ENCODE data around the gene STING1. TPM values are rescaled to one million over a fixed set of nuclear protein-coding genes. Genes with fewer than 3 reads are reported as not detected.
"Not testable (repeated sequence)": the region's sequence is repeated elsewhere in the genome, so short reads cannot be mapped to it uniquely, and the experiment has no call there.

STING1 gene
- 100 to 1,000 TPM in 1 of 2 donors, 10 to 100 TPM in 1; 91.5 to 101 TPM for total RNA-seq
- long read RNA-seq, donor 1, transcript TMEM173-201 (8 exons, 1,771 nt) = major isoform, 25 of 43 reads
- long read RNA-seq, donor 1, partial matches to known transcripts = 5 of 43 reads
- long read RNA-seq, donor 1, other reads (novel, unspliced or antisense) = 13 of 43 reads
- long read RNA-seq, donor 2, transcript TMEM173-207 (4 exons, 987 nt) = minor isoform, 8 of 526 reads
- long read RNA-seq, donor 2, transcript TMEM173-201 (8 exons, 1,771 nt) = major isoform, 307 of 526 reads
- long read RNA-seq, donor 2, partial matches to known transcripts = 87 of 526 reads
- long read RNA-seq, donor 2, other reads (novel, unspliced or antisense) = 118 of 526 reads

DNA sequence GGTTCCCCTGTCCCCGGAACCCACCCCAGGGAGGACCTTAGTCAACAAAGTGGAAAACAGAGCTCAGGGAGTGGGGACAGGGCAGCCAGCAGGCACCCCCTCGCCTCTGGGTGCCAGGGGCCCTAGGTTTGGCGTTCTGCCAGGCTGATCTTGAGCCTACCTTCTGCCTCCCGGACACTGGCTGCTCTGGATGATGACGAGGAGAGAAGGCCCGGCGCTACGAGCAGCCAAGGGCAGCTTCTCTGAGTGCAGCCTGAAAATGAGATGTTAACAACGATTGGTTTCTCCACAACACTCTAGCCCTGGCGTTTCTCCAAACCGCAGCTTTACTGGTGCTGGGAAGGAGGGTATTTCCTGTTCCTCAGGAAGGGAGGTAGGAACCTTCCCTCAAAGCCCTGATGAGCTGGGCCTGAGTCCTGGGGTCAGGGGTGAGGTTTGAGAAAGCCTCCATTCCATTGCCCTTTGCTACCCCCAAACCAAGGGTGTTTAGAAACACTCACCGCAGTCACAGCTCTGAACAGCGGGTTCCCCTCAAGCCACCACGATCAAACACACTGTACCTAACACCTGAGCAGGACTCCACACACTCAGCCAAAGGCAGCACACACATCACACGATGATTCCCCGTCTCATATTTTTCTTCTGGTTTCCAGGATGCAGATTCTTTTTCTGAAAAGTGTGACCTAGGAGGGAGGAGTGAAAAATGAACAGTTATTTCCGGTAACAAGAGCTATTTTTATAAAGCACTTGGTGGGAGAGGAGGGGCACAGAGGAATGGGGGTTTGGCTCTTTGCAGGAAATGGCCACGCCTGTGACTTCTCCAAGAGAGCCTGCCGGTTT lies at the start of gene STING1:
TSS of gene STING1 (minus strand) at position 709 of the 840 bp plus-strand sequence. CDS start 1,054 bp downstream, outside the sequence.
- DNase-seq (ENCODE audit: low spot score) = peak; percentile 95
- intact Hi-C loops (cut with DNase I) = no loop called here

DNA sequence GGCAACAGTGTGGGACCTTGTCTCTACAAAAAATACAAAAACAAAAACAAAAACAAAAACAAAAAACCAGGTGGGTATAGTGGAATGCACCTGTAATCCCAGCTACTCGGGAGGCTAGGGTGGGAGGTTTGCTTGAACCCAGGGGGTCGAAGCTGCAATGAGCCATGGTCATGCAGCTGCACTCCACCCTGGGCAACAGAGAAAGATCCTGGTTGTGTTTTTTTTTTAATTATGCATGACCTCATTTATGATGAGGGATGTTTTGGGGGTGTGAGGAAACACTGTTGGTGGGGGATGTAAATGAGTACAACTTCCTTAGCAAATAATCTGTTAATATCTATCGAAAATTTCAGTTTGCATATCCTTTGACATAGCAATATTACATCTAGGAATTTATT lies 49.2 kb upstream of the STING1 start:
- no peak for DNase-seq (ENCODE audit: low spot score)

DNA sequence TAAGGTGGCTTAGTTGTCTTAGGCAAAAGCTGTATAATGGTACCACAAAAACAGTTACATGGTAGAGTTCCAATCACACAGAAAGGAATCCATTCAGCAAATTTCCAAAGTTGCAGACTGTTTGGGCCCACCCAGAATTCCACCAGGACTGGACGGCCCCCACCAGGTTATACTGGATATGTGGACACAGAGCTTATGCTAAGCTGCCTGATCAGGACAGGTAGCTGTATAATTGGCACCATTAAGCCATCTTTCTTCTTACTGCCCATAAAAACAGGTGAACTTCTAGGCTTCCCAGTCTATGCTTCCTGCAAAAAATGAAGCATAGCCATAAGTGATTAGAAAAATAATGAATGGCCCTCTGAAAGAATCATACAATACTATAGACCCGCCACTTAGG lies 47.5 kb upstream of the STING1 start:
- intact Hi-C loops (cut with DNase I); DNase-seq (ENCODE audit: low spot score): not testable (repeated sequence)

More for the DNA sequence above, 49.2 kb upstream of the STING1 start:
- intact Hi-C loops (cut with DNase I) = no loop called here

DNA sequence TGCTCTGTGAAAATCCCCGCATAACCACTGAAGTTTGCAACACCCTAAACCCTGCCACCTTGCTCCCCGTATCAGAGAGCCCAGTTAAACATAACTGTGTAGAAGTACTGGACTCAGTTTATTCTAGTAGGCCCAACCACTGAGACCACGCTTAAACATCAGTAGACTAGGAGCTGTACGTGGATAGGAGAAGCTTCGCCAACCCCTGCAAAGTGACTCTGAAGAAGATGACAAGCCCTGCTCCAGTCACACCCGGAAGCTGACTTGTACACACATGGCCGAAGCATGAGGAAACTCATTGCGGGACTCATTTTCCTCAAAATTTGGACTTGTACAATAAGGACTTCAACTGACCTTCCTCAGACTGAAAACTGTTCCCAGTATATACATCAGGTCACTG lies 46.1 kb upstream of the STING1 start:
- DNase-seq (ENCODE audit: low spot score); intact Hi-C loops (cut with DNase I): not testable (repeated sequence)

DNA sequence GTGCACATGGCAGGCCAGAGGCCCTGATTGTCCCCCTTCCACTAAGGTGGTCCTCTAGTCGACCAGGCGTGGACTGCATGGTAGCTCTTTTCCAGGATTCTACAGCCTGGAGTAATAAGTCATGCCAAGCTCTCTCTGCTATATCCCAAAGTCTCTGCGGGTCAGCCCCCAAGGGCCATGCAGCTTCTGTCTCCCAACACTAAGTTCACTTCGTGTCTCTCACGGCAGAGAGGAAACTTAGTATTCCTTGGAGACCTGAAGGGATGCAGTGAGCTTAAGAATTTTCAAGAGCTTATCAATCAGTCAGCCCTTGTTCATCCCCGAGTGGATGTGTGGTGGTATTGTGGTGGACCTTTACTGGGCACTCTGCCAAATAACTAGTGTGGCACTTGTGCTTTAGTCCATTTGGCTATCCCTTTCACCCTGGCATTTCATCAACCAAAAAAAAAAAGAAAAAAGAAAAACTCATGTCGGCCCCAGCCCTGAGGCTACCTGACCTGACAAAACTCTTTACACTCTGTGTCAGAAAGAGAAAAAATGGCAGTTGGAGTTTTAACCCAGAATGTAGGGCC lies 45.4 kb upstream of the STING1 start:
- DNase-seq (ENCODE audit: low spot score); intact Hi-C loops (cut with DNase I): not testable (repeated sequence)

DNA sequence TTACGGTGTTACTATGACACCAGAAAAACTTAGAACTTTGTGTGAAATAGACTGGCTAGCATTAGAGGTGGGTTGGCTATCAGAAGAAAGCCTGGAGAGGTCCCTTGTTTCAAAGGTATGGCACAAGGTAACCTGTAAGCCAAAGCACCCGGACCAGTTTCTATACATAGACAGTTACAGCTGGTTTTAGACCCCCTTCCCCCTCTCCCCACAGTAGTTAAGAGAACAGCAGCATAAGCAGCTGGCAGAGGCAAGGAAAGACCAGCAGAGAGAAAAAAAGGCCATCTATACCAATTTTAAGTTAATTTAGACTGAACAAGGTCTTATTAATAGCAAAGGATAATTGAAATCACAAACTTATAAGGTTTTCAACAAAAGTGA lies 44.5 kb upstream of the STING1 start:
- DNase-seq (ENCODE audit: low spot score); intact Hi-C loops (cut with DNase I): not testable (repeated sequence)

DNA sequence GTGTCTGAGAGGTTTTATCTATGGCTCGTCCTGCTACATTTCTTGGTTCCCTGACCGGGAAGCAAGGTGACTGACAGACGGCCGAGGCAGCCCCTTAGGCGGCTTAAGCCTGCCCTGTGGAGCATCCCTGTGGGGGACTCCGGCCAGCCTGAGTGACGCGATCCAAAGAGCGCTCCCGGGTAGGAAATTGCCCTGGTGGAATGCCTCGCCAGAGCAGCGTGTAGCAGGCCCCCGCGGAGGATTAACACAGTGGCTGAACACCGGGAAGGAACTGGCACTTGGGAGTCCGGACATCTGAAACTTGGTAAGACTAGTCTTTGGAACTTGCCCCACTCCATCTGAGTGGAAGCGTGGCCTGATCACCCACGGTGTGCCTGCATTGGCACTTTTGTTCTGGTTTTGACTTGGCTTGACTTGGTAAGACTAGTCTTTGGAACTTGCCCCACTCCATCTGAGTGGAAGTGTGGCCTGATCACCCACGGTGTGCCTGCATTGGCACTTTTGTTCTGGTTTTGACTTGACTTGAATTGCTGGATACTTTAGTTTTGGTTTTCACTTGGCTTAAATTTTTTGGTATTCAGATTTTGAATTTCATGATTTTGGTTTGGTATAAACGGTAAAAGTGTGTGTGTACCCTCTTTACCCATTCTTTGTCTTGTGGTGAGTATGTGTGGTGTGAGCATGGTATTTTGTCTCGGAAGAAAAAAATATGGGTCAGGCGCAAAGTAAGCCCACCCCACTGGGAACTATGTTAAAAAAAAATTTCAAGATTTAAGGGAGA lies 43.9 kb upstream of the STING1 start:
- intact Hi-C loops (cut with DNase I) = not testable (repeated sequence)

DNA sequence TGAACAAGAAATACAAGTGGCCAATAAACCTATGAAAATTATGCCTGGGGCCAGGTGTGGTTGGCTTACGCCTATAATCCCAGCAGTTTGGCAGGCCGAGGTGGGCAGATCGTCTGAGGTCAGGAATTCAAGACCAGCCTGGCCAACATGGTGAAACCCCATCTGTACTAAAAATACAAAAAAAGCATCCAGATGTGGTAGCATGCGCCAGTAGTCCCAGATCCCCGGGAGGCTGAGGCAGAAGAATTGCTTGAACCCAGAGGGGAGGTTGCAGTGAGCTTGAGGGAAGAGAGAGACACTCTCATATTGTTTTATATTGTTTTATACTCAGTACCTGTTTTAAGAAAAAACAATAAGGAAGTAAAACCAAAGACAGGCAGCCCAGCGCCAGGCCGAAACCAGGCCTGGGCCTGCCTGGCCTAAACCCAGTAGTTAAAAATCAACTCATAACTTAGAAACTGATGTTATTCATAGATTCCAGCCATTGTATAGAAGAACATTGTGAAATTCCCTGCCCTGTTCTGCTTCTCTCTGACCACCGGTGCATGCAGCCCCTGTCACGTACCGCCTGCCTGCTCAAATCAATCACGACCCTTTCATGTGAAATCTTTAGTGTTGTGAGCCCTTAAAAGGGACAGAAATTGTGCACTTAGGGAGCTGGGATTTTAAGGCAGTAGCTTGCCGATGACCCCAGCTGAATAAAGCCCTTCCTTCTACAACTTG lies 43.2 kb upstream of the STING1 start:
- DNase-seq (ENCODE audit: low spot score); intact Hi-C loops (cut with DNase I): not testable (repeated sequence)

More for the DNA sequence above, 43.9 kb upstream of the STING1 start:
- DNase-seq (ENCODE audit: low spot score) = not testable (repeated sequence)

DNA sequence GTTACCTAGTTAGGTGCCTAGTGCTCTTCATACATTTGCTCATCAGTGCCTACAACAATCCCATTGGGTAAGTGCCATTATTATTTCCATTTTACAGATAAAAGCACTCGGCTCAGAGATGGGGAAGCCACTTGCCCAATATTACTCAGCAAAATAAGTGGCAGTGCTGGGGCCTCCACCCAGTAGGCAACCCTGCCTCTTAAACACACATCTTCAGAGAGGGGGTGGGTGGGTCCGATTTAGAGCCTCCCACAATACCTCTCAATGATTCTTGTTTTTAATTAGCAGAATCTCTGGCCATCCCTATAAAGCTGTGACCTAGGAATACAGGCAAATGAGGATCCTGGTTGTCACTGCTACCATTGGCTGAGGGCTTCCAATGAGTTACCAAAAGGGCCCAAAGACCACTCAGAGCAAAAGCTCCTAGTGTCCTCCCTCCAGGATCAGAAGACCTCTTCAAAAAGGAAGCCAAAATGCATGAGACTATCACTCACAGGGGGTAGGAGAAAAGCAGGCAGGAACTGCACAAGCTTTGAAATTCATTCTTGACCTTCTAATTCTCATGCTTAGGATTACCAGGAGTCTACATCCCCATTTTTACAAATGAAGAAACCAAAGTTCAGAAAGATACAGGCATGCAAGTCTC lies 42.5 kb upstream of the STING1 start:
- no peak for DNase-seq (ENCODE audit: low spot score)
- intact Hi-C loops (cut with DNase I) = no loop called here

DNA sequence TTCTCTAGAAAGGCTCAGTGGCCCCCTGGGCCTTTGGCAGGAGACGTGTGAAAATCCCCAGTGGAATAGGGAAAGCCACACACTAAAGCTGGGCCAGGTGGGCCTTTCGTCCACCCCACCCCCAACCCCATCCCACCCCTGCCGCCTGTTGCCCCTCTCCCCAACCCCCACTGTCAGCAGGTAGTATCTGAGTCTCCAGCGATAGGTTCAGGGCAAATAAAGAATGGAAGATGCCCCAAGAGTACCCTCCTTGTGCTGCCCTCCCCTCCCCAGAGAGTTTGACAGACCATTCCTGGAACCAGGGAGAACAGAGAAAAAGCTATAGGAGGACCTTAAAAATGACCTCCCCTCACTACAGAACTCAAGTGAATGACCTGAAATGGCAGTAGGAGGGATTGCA lies 41.9 kb upstream of the STING1 start:
- intact Hi-C loops (cut with DNase I) = no loop called here
- DNase-seq (ENCODE audit: low spot score) = no peak

DNA sequence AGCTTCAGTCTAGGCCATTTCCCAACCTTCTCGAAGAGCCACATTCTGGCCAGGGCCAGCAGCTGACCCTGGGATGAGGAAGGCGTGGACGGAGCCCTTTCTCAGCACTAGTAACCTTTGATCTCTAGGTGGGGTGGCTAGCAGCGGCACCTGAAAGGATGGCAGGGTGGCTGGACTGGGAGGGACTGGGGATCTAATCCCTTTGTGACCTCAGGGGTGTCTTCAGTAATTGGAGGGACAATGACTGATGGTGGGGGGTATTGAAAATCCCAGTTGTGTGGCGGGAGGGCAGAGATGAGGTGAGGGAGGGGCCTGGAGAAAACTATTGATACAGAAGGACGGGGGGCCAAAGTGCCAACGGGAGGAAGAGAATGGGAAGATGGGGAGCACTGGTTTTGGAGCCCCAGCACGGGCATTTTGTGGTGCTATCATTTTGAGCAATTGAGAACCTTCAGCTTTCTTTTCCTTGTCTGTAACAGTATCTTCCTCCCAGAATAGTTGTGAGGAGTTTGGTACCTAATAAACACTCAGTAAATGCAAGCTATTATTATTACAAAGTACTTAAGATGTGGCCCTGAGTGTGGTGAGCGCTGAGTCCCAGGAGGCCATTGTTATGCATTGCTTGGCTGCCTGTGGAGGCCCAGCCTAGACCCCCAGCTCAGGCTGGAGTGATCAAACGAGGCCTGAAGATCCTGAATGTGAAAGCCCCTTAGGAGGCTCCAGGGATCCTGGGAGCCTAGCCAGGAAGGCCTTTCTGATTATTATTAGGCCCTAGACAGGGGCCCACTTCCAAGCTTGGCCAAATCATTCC lies 41.3 kb upstream of the STING1 start:
- no peak for DNase-seq (ENCODE audit: low spot score)
- intact Hi-C loops (cut with DNase I) = no loop called here

DNA sequence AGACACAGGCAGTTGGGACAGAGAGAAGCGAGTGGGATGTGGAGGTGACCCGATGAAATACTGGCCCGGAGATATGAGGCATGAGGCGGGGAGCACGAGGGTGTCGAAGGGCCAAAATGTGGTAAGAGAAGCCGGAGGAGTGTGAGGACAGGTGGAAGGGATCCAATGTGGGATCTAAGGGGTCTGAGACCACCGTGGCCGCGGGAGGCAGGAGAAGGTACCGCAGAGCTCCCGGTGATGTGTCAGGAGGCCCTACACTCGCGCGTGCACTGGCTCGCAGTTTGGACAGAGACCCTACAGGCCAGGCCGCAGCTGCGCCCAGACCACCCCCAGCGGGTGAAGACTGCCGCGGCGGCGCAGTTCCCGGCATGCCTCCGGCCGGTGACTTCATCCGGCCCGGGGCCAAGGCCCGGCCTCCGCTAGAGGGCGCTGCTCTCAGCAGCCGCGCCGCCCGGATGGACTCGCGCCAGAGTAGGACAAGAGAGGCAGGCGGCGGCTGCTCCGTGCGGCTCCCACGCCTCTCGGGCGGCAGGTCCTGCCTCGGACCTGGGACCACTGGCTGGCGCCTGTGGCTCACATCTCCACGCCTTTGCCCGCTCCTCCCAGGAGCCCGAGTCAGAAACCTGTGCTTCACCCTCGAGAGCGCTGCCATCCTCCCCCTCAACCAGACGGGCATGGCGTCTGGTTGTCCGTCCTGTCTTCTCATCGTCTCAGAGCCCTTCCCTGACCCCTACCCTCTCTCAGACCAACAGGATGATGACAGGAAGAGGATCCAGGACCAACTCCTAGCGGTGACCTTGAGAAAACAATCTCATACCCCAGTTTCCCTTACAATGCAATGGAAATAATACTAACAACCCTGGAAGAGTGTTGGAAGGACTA lies 35.4 kb upstream of the STING1 start:
- intact Hi-C loops (cut with DNase I) = loop anchor here in 1 of 2 donors (5.0 kb wide), 1 partner anchor 81 kb away; the partner anchor contains the start of gene DNAJC18
- DNase-seq (ENCODE audit: low spot score) = peak; percentile 97

DNA sequence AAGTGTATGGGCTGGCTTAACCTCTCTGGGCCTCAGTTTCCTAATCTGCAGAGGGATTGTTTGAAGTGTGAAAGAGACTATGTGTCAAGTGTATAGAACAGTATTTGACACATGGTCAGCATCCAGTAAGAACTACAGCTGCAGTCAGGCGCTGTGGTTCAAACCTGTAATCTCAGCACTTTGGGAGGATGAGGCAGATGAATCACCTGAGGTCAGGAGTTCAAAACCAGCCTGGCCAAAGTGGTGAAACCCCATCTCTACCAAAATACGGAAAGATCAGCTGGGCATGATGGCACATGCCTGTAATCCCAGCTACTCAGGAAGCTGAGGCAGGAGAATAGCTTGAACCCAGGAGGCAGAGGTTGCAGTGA lies 31.9 kb upstream of the STING1 start:
- DNase-seq (ENCODE audit: low spot score) = no peak
- intact Hi-C loops (cut with DNase I) = loop anchor here in 1 of 2 donors (5.0 kb wide), 1 partner anchor 92 kb away; no protein-coding TSS in a partner anchor

DNA sequence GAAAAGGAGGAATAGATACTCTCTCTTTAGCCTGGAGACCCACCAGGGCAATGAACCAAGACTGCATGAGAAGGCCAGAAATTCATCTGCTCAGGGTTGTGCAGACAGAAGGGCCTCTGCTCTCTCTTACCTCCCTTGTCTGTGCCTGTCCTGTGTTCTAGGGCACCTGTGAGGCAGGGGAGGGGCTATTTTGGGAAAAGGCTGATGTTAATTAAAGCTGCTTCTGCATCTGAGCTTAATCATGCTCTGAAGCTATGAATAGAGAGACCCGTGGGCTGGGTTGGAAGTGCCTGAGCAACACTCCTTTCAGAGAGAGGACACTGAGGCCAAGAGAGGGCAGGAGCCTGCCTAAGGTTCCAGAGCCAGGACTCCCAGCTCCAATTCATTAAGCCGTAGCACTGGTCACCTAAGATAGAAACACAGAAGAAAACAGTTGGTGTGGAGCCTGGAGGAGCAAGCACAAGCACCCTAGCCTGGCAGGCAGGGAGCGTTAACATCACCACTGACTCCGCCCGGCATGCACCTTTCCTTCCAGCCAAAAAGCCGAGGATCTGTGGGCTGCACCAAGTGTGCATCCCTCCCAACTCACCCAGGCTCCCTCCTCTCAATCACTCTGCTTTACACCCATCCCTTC lies 31.4 kb upstream of the STING1 start:
- no peak for DNase-seq (ENCODE audit: low spot score)
- intact Hi-C loops (cut with DNase I) = loop anchor here in 1 of 2 donors (5.0 kb wide), 1 partner anchor 92 kb away; no protein-coding TSS in a partner anchor

DNA sequence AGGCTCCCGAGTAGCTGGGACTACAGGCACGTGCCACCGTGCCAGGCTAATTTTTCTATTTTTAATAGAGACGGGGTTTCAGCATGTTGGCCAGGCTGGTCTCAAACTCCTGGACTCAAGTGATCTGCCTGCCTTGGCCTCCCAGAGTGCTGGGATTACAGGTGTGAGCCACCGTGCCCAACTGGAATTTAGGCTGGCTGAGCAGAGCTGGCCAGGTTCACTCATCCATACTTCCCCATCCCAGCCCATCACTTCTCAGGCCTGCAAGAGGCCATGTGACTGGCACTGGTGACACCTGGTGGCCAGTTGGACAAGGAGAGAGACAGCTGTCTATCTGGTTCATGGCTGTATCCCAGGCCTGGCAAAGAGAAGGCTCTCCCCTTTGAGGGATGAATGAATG lies 30.9 kb upstream of the STING1 start:
- intact Hi-C loops (cut with DNase I) = loop anchor here in 1 of 2 donors (5.0 kb wide), 1 partner anchor 91 kb away; no protein-coding TSS in a partner anchor
- DNase-seq (ENCODE audit: low spot score) = peak; percentile 92
